GF-D8 (cell line): ENCODE data around the gene ANAPC2.

ENCODE experiments used
- DNase-seq: peaks from one replicate; lab custom pipeline; 2025; lab: John Stamatoyannopoulos, UW

Gene ANAPC2

GRCh38 chr9:137161558-137162486, 26.5 kb downstream of the ANAPC2 start:
- no peak for DNase-seq

GRCh38 chr9:137160716-137161557, 27.4 kb downstream of the ANAPC2 start:
- DNase-seq: no peak

GRCh38 chr9:137160054-137160425, 28.3 kb downstream of the ANAPC2 start:
- no peak for DNase-seq

GRCh38 chr9:137159105-137160053, 29.0 kb downstream of the ANAPC2 start:
- no peak for DNase-seq

- DNase-seq: no peak
Measured at GRCh38 chr9:137158625-137159024, 29.7 kb downstream of the ANAPC2 start.

- DNase-seq: no peak
Measured at GRCh38 chr9:137157618-137158415, 30.5 kb downstream of the ANAPC2 start.

GRCh38 chr9:137156567-137157375, 31.6 kb downstream of the ANAPC2 start:
- no peak for DNase-seq

GRCh38 chr9:137152844-137153405, 35.4 kb downstream of the ANAPC2 start:
- no peak for DNase-seq

GRCh38 chr9:137150617-137151457, 37.5 kb downstream of the ANAPC2 start:
- peak; percentile 89 for DNase-seq

GRCh38 chr9:137149942-137150616, 38.3 kb downstream of the ANAPC2 start:
- DNase-seq: no peak

GRCh38 chr9:137149363-137149762, 39.0 kb downstream of the ANAPC2 start:
- no peak for DNase-seq

- DNase-seq: no peak
Measured at GRCh38 chr9:137148661-137149060, 39.7 kb downstream of the ANAPC2 start.

GRCh38 chr9:137148242-137148641, 40.1 kb downstream of the ANAPC2 start:
- no peak for DNase-seq

- no peak for DNase-seq
Measured at GRCh38 chr9:137147793-137148160, 40.6 kb downstream of the ANAPC2 start.

- no peak for DNase-seq
Measured at GRCh38 chr9:137147091-137147792, 41.1 kb downstream of the ANAPC2 start.

- no peak for DNase-seq
Measured at GRCh38 chr9:137146527-137146918, 41.8 kb downstream of the ANAPC2 start.

GRCh38 chr9:137145731-137146526, 42.4 kb downstream of the ANAPC2 start:
- no peak for DNase-seq
